SIG-M5 treated with dmso at 0.1 percent for 504 hours (cell line): Measurements from ENCODE around the gene ERCC2.
"Not testable (repeated sequence)": the region's sequence is repeated elsewhere in the genome, so short reads cannot be mapped to it uniquely, and the experiment has no call there.

Experiments used
- DNase-seq: peaks from one replicate; lab custom pipeline; 2025; ENCODE audit not compliant: unreplicated experiment; lab: John Stamatoyannopoulos, UW

Gene ERCC2

GRCh38 chr19:45336696-45337251, 33.6 kb downstream of the ERCC2 start:
- DNase-seq: no peak

GRCh38 chr19:45334881-45335280, 35.5 kb downstream of the ERCC2 start:
- not testable (repeated sequence) for DNase-seq

- no peak for DNase-seq
These were observed 36.6 kb downstream of the ERCC2 start for GRCh38 chr19:45333609-45334303.

- DNase-seq: no peak
These were observed 39.0 kb downstream of the ERCC2 start for GRCh38 chr19:45331411-45331810.

- DNase-seq: no peak
These were observed 42.8 kb downstream of the ERCC2 start for GRCh38 chr19:45327404-45328143.

GRCh38 chr19:45324349-45324907, 45.9 kb downstream of the ERCC2 start:
- no peak for DNase-seq

GRCh38 chr19:45323671-45324081, 46.7 kb downstream of the ERCC2 start:
- no peak for DNase-seq

GRCh38 chr19:45322744-45323281, 47.6 kb downstream of the ERCC2 start, which contains the start of gene CKM:
Gene CKM, minus strand, starts transcription at chr19:45322875. Its CDS starts 3,162 bp downstream, at chr19:45319713.
- DNase-seq: no peak

GRCh38 chr19:45322311-45322710, 48.1 kb downstream of the ERCC2 start:
- no peak for DNase-seq

GRCh38 chr19:45321848-45322247, 48.5 kb downstream of the ERCC2 start:
- DNase-seq: no peak

- DNase-seq: no peak
These were observed 49.2 kb downstream of the ERCC2 start for GRCh38 chr19:45320997-45321775.

GRCh38 chr19:45315304-45315703, 55.1 kb downstream of the ERCC2 start:
- DNase-seq: no peak

GRCh38 chr19:45314708-45315245, 55.6 kb downstream of the ERCC2 start:
- DNase-seq: no peak

- not testable (repeated sequence) for DNase-seq
These were observed 58.1 kb downstream of the ERCC2 start for GRCh38 chr19:45312285-45312684.

GRCh38 chr19:45311621-45312020, 58.8 kb downstream of the ERCC2 start:
- DNase-seq: no peak

GRCh38 chr19:45309322-45309721, 61.1 kb downstream of the ERCC2 start:
- DNase-seq: not testable (repeated sequence)

GRCh38 chr19:45307361-45307760, 63.0 kb downstream of the ERCC2 start:
- DNase-seq: no peak

- DNase-seq: no peak
These were observed 63.8 kb downstream of the ERCC2 start for GRCh38 chr19:45306518-45307027.

GRCh38 chr19:45306040-45306439, 64.3 kb downstream of the ERCC2 start:
- no peak for DNase-seq

- no peak for DNase-seq
These were observed 65.0 kb downstream of the ERCC2 start for GRCh38 chr19:45305421-45305820.
